ENCODE data around the gene SPIB.

SPIB gene

GRCh38 chr19:50475736-50476223 lies 57.0 kb downstream of the SPIB start:
- DNase-seq: no peak

GRCh38 chr19:50476224-50476906 lies 57.6 kb downstream of the SPIB start, which contains the start of the genes EMC10 and GARIN5A:
Gene EMC10, plus strand, starts transcription at chr19:50476507. Its CDS starts 38 bp downstream, at chr19:50476545.
Gene GARIN5A, minus strand, starts transcription at chr19:50476848. Its CDS starts 460 bp downstream, at chr19:50476388.
- peak; percentile 71 to 89 (median 76) for DNase-seq

- no peak for DNase-seq
Measured at GRCh38 chr19:50476907-50477238, 58.1 kb downstream of the SPIB start.

GRCh38 chr19:50477751-50478515 lies 59.2 kb downstream of the SPIB start:
- DNase-seq: no peak

GRCh38 chr19:50478901-50479715 lies 60.4 kb downstream of the SPIB start:
- DNase-seq: no peak

- no peak for DNase-seq
Measured at GRCh38 chr19:50479761-50480251, 61.1 kb downstream of the SPIB start.

- no peak for DNase-seq
Measured at GRCh38 chr19:50480281-50481111, 61.8 kb downstream of the SPIB start.
